Raji (cell line): Measurements from ENCODE around the gene ZSWIM6.

Experiments used
- POLR2A ChIP-seq: IDR thresholded peaks from 2 replicates; pipeline ENCODE4 v1.6.1; 2011; ENCODE audit warnings: low read depth, low read length, control low read depth; ENCODE audit not compliant: insufficient read depth

ZSWIM6 gene

DNA sequence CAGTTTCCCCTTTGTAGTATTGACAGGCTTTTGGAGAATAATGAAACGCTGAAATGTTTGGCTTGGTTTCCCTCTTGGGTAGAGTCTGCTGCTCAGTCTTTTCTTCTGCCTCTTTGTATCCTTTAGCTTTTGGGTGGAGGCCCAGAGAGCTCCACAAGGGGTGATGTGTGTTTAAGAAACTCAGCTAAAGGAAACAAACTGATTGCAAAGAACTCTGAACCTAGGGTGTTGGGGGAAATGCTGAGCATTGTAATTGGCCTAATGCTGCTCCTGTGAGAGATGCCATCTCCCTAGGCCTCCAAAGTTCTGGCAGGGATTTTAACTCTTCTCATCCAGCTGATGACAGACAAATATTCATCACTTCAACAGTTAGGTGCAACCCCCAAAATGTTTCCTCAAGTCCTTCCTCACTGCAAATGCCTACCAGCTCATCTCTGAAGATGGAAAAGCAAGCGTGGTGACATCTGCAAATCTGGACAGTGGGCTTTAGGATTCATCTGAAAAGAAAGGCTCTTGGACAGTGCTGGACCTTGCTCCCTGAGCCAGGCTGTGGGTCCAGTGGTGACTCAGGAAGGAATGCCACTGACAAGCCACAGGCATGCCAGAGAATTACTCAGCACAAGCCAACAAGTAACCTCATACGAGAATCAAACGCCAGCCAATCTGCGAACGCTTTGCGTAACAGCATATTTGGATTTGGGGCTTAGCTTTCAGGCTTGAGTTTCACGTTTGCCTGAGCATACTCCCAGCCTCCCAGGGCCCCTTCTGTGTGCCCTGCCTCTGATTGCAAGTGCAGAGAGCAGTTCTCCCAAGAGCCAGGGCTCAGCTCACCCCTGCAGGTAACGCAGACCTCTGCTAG, 30.5 kb upstream of the ZSWIM6 start:
- TF ChIP-seq POLR2A = no peak

DNA sequence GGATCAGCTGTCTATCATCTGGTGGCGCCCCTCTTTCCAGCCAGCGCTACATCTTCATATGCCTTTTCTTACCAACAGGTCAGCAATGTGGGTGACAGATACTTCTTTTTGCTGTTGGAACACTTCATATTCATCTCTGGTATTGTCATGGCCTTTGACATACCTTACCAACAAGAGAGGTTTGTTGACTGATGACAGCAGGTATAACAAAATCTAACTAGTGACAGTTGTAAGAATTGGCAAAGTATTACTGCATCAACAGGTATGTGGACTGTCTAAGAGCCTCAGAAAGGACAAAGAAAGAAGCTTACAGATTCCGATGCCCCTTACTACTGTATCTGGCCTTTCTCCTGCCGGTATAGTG, 29.9 kb upstream of the ZSWIM6 start:
- TF ChIP-seq POLR2A = no peak

DNA sequence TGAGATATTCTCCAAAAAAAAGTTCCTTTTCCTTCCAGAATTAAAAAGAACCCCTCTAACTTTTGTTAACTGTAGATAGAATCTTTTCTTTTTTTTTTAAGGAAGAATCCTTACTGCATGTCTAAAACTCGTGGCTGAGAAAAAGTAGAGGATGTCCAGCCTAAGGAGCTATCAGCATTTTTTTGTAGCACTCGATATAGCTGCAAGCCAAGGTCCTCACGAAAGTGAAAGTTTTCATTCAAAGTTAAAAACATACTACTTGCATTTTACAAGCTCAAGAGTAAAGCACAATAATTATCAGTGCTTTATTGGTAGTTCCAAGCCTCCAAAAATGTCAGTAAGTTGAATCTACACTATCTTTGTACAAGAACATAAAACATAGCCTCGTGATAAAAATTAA, 28.7 kb upstream of the ZSWIM6 start:
- no peak for TF ChIP-seq POLR2A

DNA sequence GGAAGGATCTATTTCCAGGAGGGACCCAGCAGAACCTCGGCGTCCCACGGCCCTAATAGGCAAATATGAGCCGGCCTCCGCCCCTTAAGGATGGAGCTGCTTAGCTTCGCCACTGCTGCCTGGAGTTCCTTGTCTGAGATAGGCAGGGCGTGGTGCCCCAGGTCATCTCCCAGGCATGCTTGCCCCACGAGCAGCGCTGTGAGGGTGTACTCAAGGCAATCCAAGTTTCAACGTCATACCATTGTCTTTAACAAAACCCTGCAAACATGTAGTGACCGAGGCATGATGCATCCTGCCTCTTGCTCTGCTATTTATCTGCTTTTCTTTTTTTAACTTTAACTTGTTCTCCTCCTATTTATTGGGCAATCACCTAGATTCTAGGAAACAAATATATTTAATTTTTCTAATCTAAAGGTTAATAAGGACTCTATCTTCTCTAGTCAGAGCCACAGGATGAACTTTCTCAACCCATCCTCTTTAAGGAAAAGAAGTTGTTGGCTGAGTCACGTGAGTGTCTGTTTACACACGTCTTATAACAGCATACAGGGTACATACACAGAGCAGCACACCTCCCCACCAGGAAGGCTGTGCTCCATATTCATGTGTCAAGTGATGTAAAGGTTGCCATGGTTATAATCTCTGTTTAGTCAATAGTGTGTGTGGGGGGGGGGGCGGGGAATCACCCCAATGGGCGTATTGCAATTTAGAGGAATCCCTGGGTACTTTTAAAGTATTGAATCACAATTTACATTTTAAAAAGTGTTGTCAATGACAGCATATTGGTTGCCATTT, 27.3 kb upstream of the ZSWIM6 start:
- TF ChIP-seq POLR2A = no peak

DNA sequence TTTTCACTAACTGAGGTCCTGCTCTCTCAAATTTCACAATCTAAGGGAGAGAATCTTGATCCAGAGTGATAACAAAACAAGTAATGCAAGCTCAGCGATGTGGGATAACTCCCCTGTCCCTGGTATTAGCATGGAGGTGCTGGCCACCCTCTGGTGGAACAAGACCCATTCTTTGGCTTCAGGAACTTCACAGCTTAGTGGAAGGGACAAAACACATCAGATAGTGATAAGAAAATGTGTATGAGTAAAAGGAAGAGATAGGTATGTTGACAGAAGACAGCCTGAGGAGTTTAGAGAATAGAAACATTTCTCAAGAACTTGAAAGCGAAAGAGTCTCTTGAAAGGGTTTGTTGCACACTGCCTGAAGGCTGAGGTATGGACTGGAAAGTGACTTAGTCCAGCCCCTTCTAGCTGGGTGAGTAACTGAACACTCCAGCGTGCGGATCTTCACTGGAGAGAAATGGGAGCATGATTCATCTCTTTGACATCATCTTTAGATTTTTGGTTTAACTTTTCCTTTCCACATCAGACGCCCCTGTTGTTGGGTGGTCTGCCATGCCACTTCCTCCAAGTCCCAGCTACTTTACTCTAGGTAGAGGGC, 25.4 kb upstream of the ZSWIM6 start:
- no peak for TF ChIP-seq POLR2A

DNA sequence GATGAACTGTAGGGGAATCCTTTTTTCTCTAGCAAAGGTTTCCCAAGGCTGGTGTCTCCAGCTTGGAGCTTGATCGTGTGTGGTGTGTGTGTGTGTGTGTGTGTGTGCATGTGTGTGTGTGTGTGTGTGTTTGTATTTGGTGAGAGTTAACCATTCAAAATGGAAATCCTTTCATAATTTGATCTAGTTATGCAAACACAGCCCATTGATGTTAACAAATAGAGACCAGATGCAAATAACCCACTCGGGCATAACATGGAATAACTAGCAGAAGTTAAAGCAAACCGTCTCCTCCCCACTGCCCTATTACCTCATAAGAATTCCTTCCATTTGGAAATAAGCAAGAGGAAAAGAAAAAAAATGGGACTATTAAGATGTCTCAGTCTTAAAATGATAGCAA, 24.9 kb upstream of the ZSWIM6 start:
- TF ChIP-seq POLR2A = no peak

DNA sequence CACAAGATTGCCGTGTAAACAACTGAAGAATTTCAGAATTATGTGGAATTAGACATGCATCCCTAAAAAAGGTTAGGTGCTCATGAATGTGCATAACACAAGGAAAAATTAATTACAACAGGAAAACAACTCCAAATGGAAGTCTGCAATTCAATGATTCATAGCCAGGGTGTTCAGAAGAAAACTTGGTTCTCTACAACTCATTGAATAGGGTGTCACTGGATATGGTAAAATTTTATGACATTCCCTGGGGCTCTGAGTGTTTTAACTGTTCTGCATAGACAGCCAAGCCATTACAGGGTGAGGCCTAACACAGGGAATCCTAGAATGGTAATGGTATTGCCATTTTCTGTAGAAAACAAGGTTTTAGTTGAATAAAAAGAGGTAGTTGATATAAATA, 24.4 kb upstream of the ZSWIM6 start:
- no peak for TF ChIP-seq POLR2A

DNA sequence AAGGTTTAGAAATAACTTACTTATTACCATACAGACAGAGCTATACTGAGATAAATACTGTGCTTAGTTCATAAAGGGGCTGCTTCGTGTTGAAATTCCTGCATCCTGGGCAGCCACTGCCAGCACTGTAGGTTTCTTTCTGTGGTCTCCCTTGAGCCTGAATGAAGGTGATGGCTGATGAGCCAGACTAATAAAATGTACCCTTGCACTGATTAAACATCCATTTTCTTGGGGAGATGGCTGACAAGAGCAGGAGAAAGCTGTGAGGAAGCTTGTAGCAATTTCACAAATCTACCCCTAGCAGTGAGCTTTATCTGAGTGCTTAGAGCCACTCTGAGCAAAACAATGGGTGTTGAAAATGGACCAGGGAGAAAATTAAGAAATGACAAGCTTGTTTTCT, 23.3 kb upstream of the ZSWIM6 start:
- TF ChIP-seq POLR2A = no peak

DNA sequence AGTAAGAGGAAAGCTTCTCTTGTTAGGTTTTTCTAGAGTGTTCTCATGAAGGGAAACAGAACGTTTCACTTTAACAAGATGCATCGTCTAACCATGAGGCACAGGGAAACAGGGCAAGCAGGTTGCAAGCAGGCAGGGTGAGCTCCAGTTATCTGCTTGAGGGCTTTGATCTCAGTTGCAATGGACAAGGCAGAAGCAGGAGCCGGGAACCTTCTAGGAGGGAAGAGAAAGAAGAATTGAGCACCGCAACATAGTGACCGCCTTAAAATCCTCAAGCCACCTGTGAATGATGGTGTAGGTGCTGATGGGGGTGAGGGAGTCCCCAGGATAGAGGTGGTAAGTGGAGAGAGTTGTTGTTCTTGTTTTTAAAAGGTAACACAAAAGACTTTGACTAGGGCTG, 22.9 kb upstream of the ZSWIM6 start:
- TF ChIP-seq POLR2A = no peak

DNA sequence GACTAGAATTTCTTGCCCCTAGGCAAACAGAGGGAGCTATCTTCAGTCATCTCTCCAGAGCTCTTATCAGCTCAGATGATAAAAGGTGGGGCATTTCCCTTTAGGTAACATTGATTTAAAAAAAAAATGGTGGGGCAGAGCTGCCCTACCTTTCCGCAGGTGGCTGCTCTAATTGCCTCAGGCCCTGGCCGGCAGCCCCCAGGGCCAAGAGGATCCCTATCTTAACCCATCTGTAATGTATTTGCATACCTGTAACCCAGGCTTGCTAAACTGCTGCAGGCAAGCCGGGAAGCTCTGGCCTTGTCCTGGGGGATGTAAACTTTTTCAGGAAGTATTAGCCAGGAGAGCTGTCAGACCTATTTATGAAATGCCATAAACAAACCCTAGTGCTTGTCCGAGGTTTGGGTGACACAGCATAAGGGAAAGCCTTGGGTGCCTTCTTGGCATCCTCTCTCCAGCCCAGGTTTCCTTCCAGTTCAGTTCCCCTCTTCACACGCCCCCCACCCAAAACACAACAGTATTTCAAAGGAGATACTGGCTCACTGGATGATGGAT, 20.9 kb upstream of the ZSWIM6 start:
- TF ChIP-seq POLR2A = no peak

DNA sequence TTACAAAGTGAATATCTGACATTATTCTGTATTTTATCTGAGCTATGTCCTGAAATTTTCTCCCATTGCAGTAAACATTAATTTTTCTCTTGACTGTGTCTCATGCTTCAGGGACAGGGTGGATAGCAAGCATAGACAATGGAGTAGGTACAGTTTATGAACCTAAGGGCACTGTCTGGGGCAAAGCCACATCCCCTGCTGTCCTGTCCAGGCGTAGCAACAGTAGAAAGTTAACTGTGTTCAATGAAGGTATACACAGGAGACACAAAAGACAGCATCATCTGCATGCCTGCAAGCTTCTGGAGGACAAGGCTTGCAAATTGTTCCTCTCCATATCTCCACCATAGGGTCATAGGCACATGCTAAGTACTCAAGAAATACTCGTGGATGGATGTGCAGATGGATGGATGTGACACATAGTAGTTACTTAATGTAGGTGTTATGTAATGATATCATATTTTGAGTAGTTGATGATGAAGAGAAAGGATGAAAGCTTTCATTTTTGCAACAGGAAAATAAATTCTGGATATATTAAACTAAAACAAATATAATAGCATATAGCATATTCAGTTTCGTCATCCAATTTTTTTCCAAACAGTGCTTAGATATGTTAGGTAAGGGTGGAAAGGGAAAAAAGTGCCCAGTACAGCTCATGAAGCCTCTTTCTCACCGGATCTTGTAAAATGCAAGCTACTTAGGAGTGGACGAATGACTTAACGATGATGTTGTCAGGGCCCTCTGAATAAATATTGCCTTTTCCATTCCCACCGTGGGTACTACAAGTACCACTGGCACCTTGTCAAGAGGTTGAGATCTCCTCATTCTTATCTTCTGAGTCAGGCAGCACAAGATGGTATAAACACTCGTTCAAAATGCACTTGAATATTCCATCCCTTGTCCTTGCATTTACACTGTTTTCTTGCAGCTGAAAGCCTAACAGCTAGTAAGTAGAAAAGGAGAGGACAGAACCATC, 19.9 kb upstream of the ZSWIM6 start:
- TF ChIP-seq POLR2A = no peak

DNA sequence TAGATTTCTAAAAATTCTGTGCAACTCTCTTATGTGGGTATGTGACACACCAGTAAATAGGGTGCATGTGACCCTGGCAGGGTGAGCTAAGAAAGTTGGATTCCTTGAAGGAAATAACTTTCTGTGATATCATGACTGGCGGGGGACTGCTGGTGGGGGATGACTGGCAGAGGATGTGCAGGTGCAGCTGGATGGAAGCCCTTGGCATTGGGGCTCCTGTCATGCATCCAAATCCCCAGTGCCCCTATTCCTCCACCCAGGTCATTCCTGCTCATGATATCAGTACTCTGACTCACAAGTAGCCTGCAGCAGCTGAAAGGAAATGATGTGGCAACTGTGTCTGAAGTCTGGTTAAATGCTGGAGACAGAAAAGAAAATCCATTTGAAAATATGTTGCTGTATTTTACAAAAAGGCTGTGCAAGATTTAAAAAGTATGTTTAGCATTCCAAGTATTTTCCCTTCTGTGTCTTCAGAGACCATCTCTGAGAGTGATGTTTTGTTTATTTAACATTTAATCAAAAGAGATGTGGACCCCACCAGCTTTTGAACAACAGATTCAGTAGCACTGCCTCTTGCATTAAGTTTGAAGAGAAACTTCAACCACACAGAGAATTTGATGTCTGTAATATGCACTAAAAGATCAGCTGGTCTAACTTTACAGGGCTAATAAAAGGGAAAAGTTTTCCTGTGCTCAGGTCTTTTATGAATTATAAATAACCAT, 17.9 kb upstream of the ZSWIM6 start:
- no peak for TF ChIP-seq POLR2A

DNA sequence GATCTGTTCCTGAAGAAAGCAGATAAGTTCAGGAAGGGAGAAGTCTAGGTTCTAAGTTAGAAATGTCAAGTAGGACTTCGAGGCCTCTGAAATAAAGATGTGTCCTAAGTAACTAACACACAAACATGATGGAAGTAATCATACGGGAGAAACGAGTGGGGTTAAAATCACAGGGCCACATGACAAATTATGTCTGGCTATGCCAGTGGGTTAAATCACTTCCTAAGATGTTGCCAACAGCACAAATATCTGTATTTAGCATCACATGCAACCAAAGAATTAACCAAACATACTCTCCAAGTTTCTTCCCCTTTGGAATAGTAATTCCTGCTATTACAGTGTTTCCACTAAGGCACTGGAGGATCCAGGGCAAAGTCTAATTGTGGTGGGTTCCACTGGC, 13.7 kb upstream of the ZSWIM6 start:
- no peak for TF ChIP-seq POLR2A
